GM19023 (cell line): ENCODE results near the gene LGALS9.

Experiments used
- ATAC-seq: cut with Tn5 transposase; IDR thresholded peaks from one replicate; pipeline ENCODE4 v1.9.1; 2021; ENCODE audit warnings: mild to moderate bottlenecking, moderate library complexity; ENCODE audit not compliant: unreplicated experiment

LGALS9 gene

GRCh38 chr17:27630607-27631410 lies at the start of gene LGALS9:
TSS of gene LGALS9 (plus strand) at chr17:27631188. CDS start at chr17:27631266, 78 bp downstream.
- ATAC-seq: peak; percentile 65

GRCh38 chr17:27582696-27583095 lies 48.3 kb upstream of the LGALS9 start:
- no peak for ATAC-seq

GRCh38 chr17:27585153-27585681 lies 45.8 kb upstream of the LGALS9 start:
- no peak for ATAC-seq

GRCh38 chr17:27585792-27586191 lies 45.2 kb upstream of the LGALS9 start:
- ATAC-seq: no peak

GRCh38 chr17:27586203-27586721 lies 44.7 kb upstream of the LGALS9 start:
- ATAC-seq: no peak

- no peak for ATAC-seq
Measured at GRCh38 chr17:27588354-27588753, 42.6 kb upstream of the LGALS9 start.

- no peak for ATAC-seq
Measured at GRCh38 chr17:27590864-27591263, 40.1 kb upstream of the LGALS9 start.

- no peak for ATAC-seq
Measured at GRCh38 chr17:27591986-27592385, 39.0 kb upstream of the LGALS9 start.

GRCh38 chr17:27593232-27593856 lies 37.6 kb upstream of the LGALS9 start:
- ATAC-seq: no peak

GRCh38 chr17:27593857-27594255 lies 37.1 kb upstream of the LGALS9 start:
- ATAC-seq: no peak

GRCh38 chr17:27595208-27595607 lies 35.8 kb upstream of the LGALS9 start:
- ATAC-seq: no peak

GRCh38 chr17:27596096-27596495 lies 34.9 kb upstream of the LGALS9 start:
- no peak for ATAC-seq

GRCh38 chr17:27596566-27597187 lies 34.3 kb upstream of the LGALS9 start:
- no peak for ATAC-seq

GRCh38 chr17:27597188-27597580 lies 33.8 kb upstream of the LGALS9 start:
- ATAC-seq: no peak

- ATAC-seq: no peak
Measured at GRCh38 chr17:27597783-27598320, 33.1 kb upstream of the LGALS9 start.

- ATAC-seq: no peak
Measured at GRCh38 chr17:27598337-27599050, 32.5 kb upstream of the LGALS9 start.

- ATAC-seq: no peak
Measured at GRCh38 chr17:27600471-27600870, 30.5 kb upstream of the LGALS9 start.

- no peak for ATAC-seq
Measured at GRCh38 chr17:27601069-27601974, 29.7 kb upstream of the LGALS9 start.

GRCh38 chr17:27601975-27602302 lies 29.0 kb upstream of the LGALS9 start:
- ATAC-seq: no peak
